GM12875 (cell line): ENCODE results near the gene ANKS1A.

ENCODE experiments used
- H3K4me3 ChIP-seq: one replicate; pipeline ENCODE4 v1.5.1; 2011; ENCODE audit warnings: low read depth, low read length, control low read depth
- CTCF ChIP-seq: IDR thresholded peaks from 2 replicates; pipeline ENCODE4 v1.5.1; 2011; ENCODE audit warnings: low read depth, mild to moderate bottlenecking, control low read depth, inconsistent platforms, low read length, moderate library complexity, borderline replicate concordance; ENCODE audit not compliant: insufficient read depth

Gene ANKS1A

GRCh38 chr6:35139924-35140638, 251.0 kb downstream of the ANKS1A start:
- no peak overlapping the region for H3K4me3 ChIP-seq
- TF ChIP-seq CTCF: peak; percentile 64; the same call in 1 of the 2 replicates

- H3K4me3 ChIP-seq: peak overlapping the region; percentile 26
- no peak for TF ChIP-seq CTCF
These were observed 251.6 kb downstream of the ANKS1A start for GRCh38 chr6:35140639-35141006.
